Renal cortical epithelial cell (primary cell): ENCODE results near the gene IFFO2. TPM values are rescaled to one million over a fixed set of nuclear protein-coding genes. Genes with fewer than 3 reads are reported as not detected.

Experiments
- total RNA-seq: library from RNA; depleted of rRNA; stranded (reverse); fragments of >200 nt; gene quantifications from 2 replicates; pipeline ENCODE4 v1.2.3, GENCODE V29; 2014

Gene IFFO2
- total RNA-seq, 1 donor from 2014 or later: 42.0 TPM

Other genes starting within 250 kb of the IFFO2 start
- not detected in 2 replicates for gene TAS1R2, start 97.0 kb downstream of the IFFO2 start, total RNA-seq
- 39.5 and 42.0 TPM in 2 replicates for gene ALDH4A1, start 54.1 kb downstream of the IFFO2 start, total RNA-seq